ENCODE measurements around the gene EHBP1.
A peak's percentile ranks its signal among the peaks of the same experiment; 100 is the strongest.

The EHBP1 gene

GRCh38 chr2:63050334-63051041 lies 345.0 kb downstream of the EHBP1 start, which contains the start of gene OTX1:
Gene OTX1, plus strand, starts transcription at chr2:63050830. Its CDS starts 2,161 bp downstream, at chr2:63052991.
- DNase-seq (ENCODE audit: low spot score) = peak; percentile 76
- peak within 1 kb of the TSS; percentile 96 for H2AFZ ChIP-seq (ENCODE audit: low read length)
- H3K27ac ChIP-seq (replicated peaks; ENCODE audit: low read length) = peak within 1 kb of the TSS; percentile 66

GRCh38 chr2:63051042-63051794 lies 345.7 kb downstream of the EHBP1 start:
- Histone ChIP-seq H3K4ac (ENCODE audit: low read length) (no peak overlapping the region), H3K27ac (replicated peaks; ENCODE audit: low read length) (no peak overlapping the region), H2BK12ac (ENCODE audit: low read length) (no peak overlapping the region), H3K4me3 (ENCODE audit: low read length in 2 of 2) (peak overlapping the region; percentile 67 to 82), H3K79me1 (ENCODE audit: low read depth, low read length) (peaks cover 2% of the 10 kb centered on the region), H3K9me3 (replicated peaks in 1 of 2; ENCODE audit: control insufficient read depth in 2 of 2, insufficient read depth in 1 of 2, low read depth in 1 of 2, low read length in 2 of 2) (peaks cover 2 to 37% of the 10 kb centered on the region in 2 donors), H4K91ac (ENCODE audit: low read depth, low read length, poor library complexity) (no peak overlapping the region), H2AK5ac (ENCODE audit: low read depth, low read length) (peak overlapping the region; percentile 92), H3K18ac (ENCODE audit: low read length) (peak overlapping the region; percentile 69), H3K23ac (ENCODE audit: low read depth, low read length, poor library complexity) (no peak overlapping the region), H2BK5ac (ENCODE audit: low read length) (peak overlapping the region; percentile 31), H2BK15ac (ENCODE audit: low read length) (no peak overlapping the region), H3K4me2 (ENCODE audit: insufficient read depth, low read length, poor library complexity, severe bottlenecking) (peak overlapping the region; percentile 90), H3K36me3 (replicated peaks in 1 of 2; ENCODE audit: control insufficient read depth in 2 of 2, insufficient read depth in 2 of 2, low read length in 2 of 2) (peaks cover 3 to 8% of the 10 kb centered on the region in 2 donors), H3K14ac (ENCODE audit: low read length) (peak overlapping the region; percentile 79), H2AFZ (ENCODE audit: low read length) (peak overlapping the region; percentile 96), H3K9ac (ENCODE audit: low read depth, low read length, poor library complexity) (peak overlapping the region; percentile 63), H3K4me1 (ENCODE audit: control insufficient read depth in 2 of 2, insufficient read depth in 1 of 2, low read depth in 1 of 2, low read length in 2 of 2) (peaks cover 28 to 30% of the 10 kb centered on the region in 2 donors), H4K8ac (ENCODE audit: low read depth, low read length) (no peak overlapping the region), H3K27me3 (ENCODE audit: control insufficient read depth in 3 of 3, insufficient read depth in 3 of 3, low read depth in 1 of 3, low read length in 3 of 3) (peaks cover 28 to 95% (median 92%) of the 10 kb centered on the region in 3 experiments), H2BK120ac (ENCODE audit: low read depth, low read length) (peak overlapping the region; percentile 65)
- peak; percentile 23 for DNase-seq (ENCODE audit: low spot score)
- WGBS, 2 donors (ENCODE audit: extremely low coverage in 2 of 2, insufficient read length in 2 of 2, insufficient replicate concordance in 1 of 2) = no CpG with 5 or more reads among the region's 42 CpGs

More at GRCh38 chr2:63050334-63051041, 345.0 kb downstream of the EHBP1 start, which contains the start of gene OTX1:
- Histone ChIP-seq H3K27me3 (ENCODE audit: control insufficient read depth in 3 of 3, insufficient read depth in 3 of 3, low read depth in 1 of 3, low read length in 3 of 3) (peaks cover 23 to 95% (median 88%) of the 10 kb centered on the region in 3 experiments), H2BK12ac (ENCODE audit: low read length) (no peak within 1 kb of the TSS), H3K4me2 (ENCODE audit: insufficient read depth, low read length, poor library complexity, severe bottlenecking) (peak within 1 kb of the TSS; percentile 95), H3K18ac (ENCODE audit: low read length) (peak within 1 kb of the TSS; percentile 96), H3K14ac (ENCODE audit: low read length) (peak within 1 kb of the TSS; percentile 79), H2BK5ac (ENCODE audit: low read length) (peak within 1 kb of the TSS; percentile 68), H3K79me1 (ENCODE audit: low read depth, low read length) (no peaks in the 10 kb centered on the region), H3K4me1 (ENCODE audit: control insufficient read depth in 2 of 2, insufficient read depth in 1 of 2, low read depth in 1 of 2, low read length in 2 of 2) (peaks cover 24 to 28% of the 10 kb centered on the region in 2 donors), H2BK15ac (ENCODE audit: low read length) (no peak within 1 kb of the TSS), H4K8ac (ENCODE audit: low read depth, low read length) (no peak within 1 kb of the TSS), H3K23ac (ENCODE audit: low read depth, low read length, poor library complexity) (no peak within 1 kb of the TSS), H3K9ac (ENCODE audit: low read depth, low read length, poor library complexity) (peak within 1 kb of the TSS; percentile 93), H2AK5ac (ENCODE audit: low read depth, low read length) (peak within 1 kb of the TSS; percentile 92), H2BK120ac (ENCODE audit: low read depth, low read length) (peak within 1 kb of the TSS; percentile 65), H3K9me3 (replicated peaks in 1 of 2; ENCODE audit: control insufficient read depth in 2 of 2, insufficient read depth in 1 of 2, low read depth in 1 of 2, low read length in 2 of 2) (peaks cover 0 to 30% of the 10 kb centered on the region in 2 donors), H4K91ac (ENCODE audit: low read depth, low read length, poor library complexity) (no peak within 1 kb of the TSS), H3K4ac (ENCODE audit: low read length) (no peak within 1 kb of the TSS), H3K4me3 (ENCODE audit: low read length in 2 of 2) (peak within 1 kb of the TSS; percentile 67 to 84), H3K36me3 (replicated peaks in 1 of 2; ENCODE audit: control insufficient read depth in 2 of 2, insufficient read depth in 2 of 2, low read length in 2 of 2) (peaks cover 0 to 5% of the 10 kb centered on the region in 2 donors)
- no CpG with 5 or more reads among the region's 73 CpGs for WGBS, 2 donors (ENCODE audit: extremely low coverage in 2 of 2, insufficient read length in 2 of 2, insufficient replicate concordance in 1 of 2)

GRCh38 chr2:63051795-63052333 lies 346.4 kb downstream of the EHBP1 start:
- H2BK12ac ChIP-seq (ENCODE audit: low read length) = no peak overlapping the region
- H2BK5ac ChIP-seq (ENCODE audit: low read length) = peak overlapping the region; percentile 62
- peak overlapping the region; percentile 79 for H3K9ac ChIP-seq (ENCODE audit: low read depth, low read length, poor library complexity)
- no peak overlapping the region for H3K4ac ChIP-seq (ENCODE audit: low read length)
- H3K4me1 ChIP-seq (ENCODE audit: control insufficient read depth in 2 of 2, insufficient read depth in 1 of 2, low read depth in 1 of 2, low read length in 2 of 2) = peaks cover 22 to 34% of the 10 kb centered on the region in 2 donors
- peak overlapping the region; percentile 65 for H2BK120ac ChIP-seq (ENCODE audit: low read depth, low read length)
- WGBS, 2 donors (ENCODE audit: extremely low coverage in 2 of 2, insufficient read length in 2 of 2, insufficient replicate concordance in 1 of 2) = no CpG with 5 or more reads among the region's 42 CpGs
- peak overlapping the region; percentile 67 to 82 for H3K4me3 ChIP-seq (ENCODE audit: low read length in 2 of 2)
- peaks cover 2 to 38% of the 10 kb centered on the region in 2 donors for H3K9me3 ChIP-seq (replicated peaks in 1 of 2; ENCODE audit: control insufficient read depth in 2 of 2, insufficient read depth in 1 of 2, low read depth in 1 of 2, low read length in 2 of 2)
- H2AK5ac ChIP-seq (ENCODE audit: low read depth, low read length) = peak overlapping the region; percentile 92
- peaks cover 28 to 94% (median 93%) of the 10 kb centered on the region in 3 experiments for H3K27me3 ChIP-seq (ENCODE audit: control insufficient read depth in 3 of 3, insufficient read depth in 3 of 3, low read depth in 1 of 3, low read length in 3 of 3)
- H4K91ac ChIP-seq (ENCODE audit: low read depth, low read length, poor library complexity) = no peak overlapping the region
- H3K18ac ChIP-seq (ENCODE audit: low read length) = peak overlapping the region; percentile 69
- peaks cover 2% of the 10 kb centered on the region for H3K79me1 ChIP-seq (ENCODE audit: low read depth, low read length)
- H3K23ac ChIP-seq (ENCODE audit: low read depth, low read length, poor library complexity) = peak overlapping the region; percentile 81
- H3K27ac ChIP-seq (replicated peaks; ENCODE audit: low read length) = no peak overlapping the region
- H4K8ac ChIP-seq (ENCODE audit: low read depth, low read length) = no peak overlapping the region
- peak; percentile 18 for DNase-seq (ENCODE audit: low spot score)
- H3K4me2 ChIP-seq (ENCODE audit: insufficient read depth, low read length, poor library complexity, severe bottlenecking) = peak overlapping the region; percentile 90
- H2AFZ ChIP-seq (ENCODE audit: low read length) = peak overlapping the region; percentile 96
- H2BK15ac ChIP-seq (ENCODE audit: low read length) = peak overlapping the region; percentile 45
- H3K14ac ChIP-seq (ENCODE audit: low read length) = peak overlapping the region; percentile 79
- H3K36me3 ChIP-seq (replicated peaks in 1 of 2; ENCODE audit: control insufficient read depth in 2 of 2, insufficient read depth in 2 of 2, low read length in 2 of 2) = peaks cover 3 to 14% of the 10 kb centered on the region in 2 donors
